GM15510 (cell line): ENCODE data around the gene BMP5.

Source experiments
- POLR2A ChIP-seq: IDR thresholded peaks from 3 replicates; pipeline ENCODE4 v1.6.1; 2011; ENCODE audit warnings: borderline replicate concordance; ENCODE audit not compliant: insufficient read length; ENCODE audit errors: extremely low read depth

Gene BMP5

DNA sequence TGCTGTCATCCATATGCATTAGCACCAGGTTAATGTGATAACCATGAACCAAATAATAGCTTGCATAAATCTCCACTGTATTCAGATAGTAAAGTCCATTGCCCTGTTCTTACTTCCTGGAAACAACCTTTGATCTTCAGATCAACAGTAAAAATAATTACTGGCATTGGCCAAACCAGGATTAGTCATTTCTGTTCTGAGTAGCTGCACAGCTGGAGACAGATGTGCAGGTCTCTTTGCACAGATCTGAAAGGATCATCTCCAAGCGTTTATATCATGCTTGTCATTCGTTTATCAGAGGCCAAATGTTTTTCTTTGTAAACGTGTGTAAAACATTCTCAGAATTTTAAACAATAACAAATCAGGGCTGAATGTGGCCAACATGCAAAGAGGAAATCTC lies 162.0 kb downstream of the BMP5 start:
- TF ChIP-seq POLR2A: no peak

DNA sequence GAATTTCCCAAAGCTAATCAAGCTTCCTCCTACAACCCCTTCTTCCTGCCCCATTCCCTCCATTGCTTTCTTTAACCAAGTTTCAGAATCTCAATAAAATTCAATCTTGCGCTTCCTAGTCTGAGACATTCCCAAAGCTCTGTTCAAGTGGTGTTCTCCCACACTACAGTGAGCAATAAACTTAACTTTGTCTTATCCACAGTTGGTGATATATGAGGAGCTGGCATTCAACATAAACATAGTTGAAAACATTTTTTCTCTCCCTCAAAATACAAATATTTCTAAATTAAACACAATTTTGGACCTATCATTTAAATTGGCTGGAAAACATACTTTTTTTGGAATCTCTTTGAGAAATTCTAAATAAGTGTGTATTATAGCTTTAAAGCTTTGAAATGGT lies 166.7 kb downstream of the BMP5 start:
- TF ChIP-seq POLR2A: no peak

DNA sequence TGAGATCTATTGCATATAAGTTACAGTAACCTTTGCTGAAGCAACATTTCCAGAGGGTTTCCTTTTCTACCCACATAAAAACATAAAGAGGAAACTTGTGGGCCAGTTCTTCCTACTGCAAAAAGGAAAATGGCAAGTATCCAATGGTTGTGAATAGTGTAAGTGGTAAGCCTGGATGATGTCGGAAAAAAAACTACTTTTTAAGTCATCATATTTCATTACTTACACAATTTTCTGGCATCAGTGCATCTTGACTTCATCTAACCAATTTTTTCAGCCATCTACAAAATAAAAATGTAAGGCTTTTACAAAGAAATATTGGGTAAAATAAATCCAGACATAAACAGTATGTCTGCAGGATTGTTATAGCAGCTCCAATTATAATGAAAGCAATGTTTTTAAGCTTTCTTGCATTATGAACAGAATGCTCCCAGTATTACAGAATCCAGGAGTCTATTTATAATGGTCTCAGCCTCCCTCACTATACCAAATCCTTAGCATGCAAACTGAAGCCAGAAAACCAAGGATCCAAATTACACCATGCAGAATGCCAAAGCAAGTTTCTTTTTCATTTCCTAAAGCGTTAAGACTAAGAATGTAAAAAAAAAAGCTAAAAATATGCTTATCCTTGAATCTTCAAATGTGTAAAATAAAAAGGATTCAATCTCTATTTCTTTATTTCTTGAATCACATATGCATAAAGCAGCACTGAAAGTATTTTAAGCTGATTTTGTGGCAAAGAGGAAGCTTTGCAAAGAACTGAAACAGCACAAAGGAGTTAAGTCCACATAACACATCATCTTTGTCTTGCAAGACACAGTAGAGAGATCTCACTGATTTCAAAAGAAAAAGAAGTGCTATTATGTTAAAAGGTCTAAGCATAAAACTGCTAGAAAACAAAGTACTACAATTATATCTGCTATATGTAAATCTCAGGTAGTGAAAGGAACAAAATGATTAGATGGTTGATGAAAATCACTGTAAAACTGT lies 169.6 kb downstream of the BMP5 start:
- TF ChIP-seq POLR2A: no peak

DNA sequence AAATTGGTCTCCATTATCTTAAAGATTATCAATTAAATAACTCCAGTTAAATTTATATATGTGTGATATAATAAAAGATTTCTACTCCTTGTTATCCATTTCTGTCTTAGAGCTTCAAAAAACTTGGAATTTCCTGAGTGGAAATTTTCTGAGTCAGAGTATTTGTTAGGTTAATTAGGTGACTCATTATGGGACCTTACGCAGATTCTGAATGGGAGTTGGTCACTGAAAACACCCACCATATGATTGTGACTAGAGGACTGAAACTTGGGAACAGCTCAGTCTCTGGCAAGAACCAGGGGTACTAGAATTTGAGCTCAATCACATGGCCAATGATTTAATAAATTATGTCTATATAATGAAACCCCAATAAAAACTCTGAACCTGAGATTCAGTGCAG lies 171.0 kb downstream of the BMP5 start:
- TF ChIP-seq POLR2A: no peak
